ENCODE data around the gene ARIH2. TPM values are rescaled to one million over a fixed set of nuclear protein-coding genes. Genes with fewer than 3 reads are reported as not detected.

Gene ARIH2
- total RNA-seq, 1 donor: 68.6 TPM

DNA sequence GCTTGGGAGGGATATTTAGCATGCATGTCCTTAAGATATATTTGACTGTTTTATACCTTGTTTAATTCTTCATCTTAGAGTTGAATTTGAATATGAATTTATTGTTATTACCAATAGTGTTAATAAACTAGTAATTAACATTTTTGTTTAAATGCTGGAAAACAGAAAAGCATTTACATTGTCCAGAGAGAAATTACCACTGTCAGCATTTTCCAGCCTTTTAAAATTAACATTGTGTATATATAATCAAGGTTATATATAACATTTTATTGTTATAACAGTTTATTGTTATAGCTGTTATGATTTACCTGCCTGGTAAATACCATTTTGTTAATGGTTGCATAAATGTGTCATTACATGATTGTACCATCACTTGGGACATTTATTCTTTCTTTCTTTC is 63.4 kb downstream of the ARIH2 start:
- no peak for DNase-seq (ENCODE audit: low read depth)
- H3K4me3 ChIP-seq (ENCODE audit: low read depth, low read length): no peak overlapping the region
- TF ChIP-seq, protein P1, sequence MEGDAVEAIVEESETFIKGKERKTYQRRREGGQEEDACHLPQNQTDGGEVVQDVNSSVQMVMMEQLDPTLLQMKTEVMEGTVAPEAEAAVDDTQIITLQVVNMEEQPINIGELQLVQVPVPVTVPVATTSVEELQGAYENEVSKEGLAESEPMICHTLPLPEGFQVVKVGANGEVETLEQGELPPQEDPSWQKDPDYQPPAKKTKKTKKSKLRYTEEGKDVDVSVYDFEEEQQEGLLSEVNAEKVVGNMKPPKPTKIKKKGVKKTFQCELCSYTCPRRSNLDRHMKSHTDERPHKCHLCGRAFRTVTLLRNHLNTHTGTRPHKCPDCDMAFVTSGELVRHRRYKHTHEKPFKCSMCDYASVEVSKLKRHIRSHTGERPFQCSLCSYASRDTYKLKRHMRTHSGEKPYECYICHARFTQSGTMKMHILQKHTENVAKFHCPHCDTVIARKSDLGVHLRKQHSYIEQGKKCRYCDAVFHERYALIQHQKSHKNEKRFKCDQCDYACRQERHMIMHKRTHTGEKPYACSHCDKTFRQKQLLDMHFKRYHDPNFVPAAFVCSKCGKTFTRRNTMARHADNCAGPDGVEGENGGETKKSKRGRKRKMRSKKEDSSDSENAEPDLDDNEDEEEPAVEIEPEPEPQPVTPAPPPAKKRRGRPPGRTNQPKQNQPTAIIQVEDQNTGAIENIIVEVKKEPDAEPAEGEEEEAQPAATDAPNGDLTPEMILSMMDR (IDR thresholded peaks at IDR 0.05; ENCODE audit: insufficient read depth, low read length): no peak

DNA sequence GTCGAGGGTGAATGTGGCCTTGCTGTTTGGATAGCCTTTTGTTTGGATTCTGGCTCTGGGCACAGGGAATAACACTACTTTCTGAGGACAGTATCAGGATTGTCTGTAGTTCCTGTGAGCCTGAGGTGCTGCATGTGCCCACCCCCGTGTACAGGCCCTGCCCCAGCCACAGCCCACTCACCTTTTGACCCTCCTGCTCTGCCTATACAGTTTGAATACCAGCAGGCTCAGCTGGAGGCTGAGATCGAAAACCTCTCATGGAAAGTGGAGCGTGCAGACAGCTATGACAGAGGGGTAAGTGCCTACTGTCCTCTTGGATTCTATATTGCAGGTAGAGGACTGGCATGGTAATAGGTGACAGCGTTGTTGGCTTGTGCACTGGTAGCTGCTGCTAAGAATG is 64.0 kb downstream of the ARIH2 start:
- no peak for DNase-seq (ENCODE audit: low read depth)
- TF ChIP-seq, protein P1 (IDR thresholded peaks at IDR 0.05; ENCODE audit: insufficient read depth, low read length): no peak
- H3K4me3 ChIP-seq (ENCODE audit: low read depth, low read length): no peak overlapping the region

DNA sequence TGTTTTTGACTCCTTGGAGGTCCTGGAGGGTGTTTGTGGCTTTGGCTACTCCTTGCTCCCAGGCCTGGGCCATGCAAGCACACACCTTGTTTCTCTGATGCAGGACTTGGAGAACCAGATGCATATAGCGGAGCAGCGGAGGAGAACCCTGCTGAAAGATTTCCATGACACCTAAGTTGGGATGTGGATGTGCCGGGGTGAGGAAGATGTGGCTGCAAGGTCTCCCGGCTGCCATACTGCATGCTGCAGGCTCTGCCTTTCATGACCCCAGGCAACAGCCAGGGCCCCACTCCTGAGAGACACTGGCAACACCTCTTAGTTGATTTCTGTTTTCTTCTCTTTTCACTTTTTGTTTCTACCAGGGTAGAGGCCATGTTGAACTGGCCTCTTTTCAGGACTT is 64.5 kb downstream of the ARIH2 start:
- TF ChIP-seq, protein P1 (IDR thresholded peaks at IDR 0.05; ENCODE audit: insufficient read depth, low read length): no peak
- no peak overlapping the region for H3K4me3 ChIP-seq (ENCODE audit: low read depth, low read length)
- DNase-seq (ENCODE audit: low read depth): no peak

GRCh38 chr3:48984663-48985062 is 66.0 kb downstream of the ARIH2 start:
- H3K4me3 ChIP-seq (ENCODE audit: low read depth, low read length): no peak overlapping the region
- DNase-seq (ENCODE audit: low read depth): no peak
- TF ChIP-seq, protein P1 (IDR thresholded peaks at IDR 0.05; ENCODE audit: insufficient read depth, low read length): no peak

DNA sequence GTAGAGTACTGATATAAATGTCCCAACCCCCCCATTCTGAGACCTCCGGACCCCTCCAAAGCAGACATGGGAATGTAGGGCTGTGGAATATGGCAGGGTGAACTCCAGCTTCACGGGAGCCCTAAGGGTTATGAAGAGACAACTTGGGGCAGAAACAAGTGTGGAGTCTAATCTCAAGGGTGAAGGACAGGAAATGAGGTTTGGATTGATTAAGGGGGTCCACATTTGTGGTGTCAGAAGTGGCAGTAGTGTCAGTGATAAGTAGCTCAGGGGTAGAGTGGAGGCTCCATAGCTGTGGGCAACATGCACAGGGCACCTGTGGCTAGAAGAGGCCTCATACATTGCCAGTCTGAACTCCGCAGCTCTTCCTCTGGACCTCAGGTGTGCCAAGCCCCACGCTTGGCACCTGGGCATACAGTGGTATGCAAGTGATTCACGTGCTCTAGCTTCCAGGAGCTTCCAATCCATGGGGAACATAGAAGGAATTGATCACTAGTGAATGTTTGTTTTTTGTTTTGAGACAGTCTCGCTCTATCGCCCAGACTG is 67.3 kb downstream of the ARIH2 start:
- no peak overlapping the region for H3K4me3 ChIP-seq (ENCODE audit: low read depth, low read length)
- TF ChIP-seq, protein P1 (IDR thresholded peaks at IDR 0.05; ENCODE audit: insufficient read depth, low read length): no peak
- DNase-seq (ENCODE audit: low read depth): no peak

- DNase-seq (ENCODE audit: low read depth): no peak
- peak overlapping the region; percentile 89 for H3K4me3 ChIP-seq (ENCODE audit: low read depth, low read length)
- TF ChIP-seq, protein P1 (IDR thresholded peaks at IDR 0.05; ENCODE audit: insufficient read depth, low read length): no peak
These were observed 70.6 kb downstream of the ARIH2 start for GRCh38 chr3:48989126-48989795.

All from fibroblast of the aortic adventitia (primary cell).